C4-2B (cell line): ENCODE results near the gene NHLRC2.

Source experiments
- ZFX ChIP-seq: fragments of 450-650 bp; IDR thresholded peaks from 2 replicates; pipeline ENCODE4 v1.6.1; 2017
- TF ChIP-seq, protein P1 (sequence below): fragments of 450-650 bp; conservative IDR thresholded peaks from 2 replicates; pipeline ENCODE4 v1.5.1; 2017; ENCODE audit warnings: mild to moderate bottlenecking

DNA sequence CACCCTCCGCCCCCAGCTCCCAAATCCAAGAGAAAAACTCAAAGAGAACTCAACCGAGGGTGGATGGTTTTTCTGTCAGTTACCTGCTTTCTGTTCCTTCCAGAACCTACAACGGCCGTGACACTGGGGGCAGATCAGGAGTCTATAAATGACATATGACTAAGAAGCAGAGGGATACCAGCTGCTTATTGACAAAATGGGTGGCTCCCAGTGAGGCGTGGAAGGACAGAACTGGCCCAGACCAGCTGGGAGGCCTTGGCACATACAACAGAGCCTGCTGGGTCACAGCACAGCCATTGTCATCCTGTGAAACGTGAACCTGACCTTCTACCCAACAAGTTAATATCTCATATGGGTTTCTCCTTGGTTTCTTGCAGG lies 104.9 kb downstream of the NHLRC2 start:
- TF ChIP-seq, protein P1, sequence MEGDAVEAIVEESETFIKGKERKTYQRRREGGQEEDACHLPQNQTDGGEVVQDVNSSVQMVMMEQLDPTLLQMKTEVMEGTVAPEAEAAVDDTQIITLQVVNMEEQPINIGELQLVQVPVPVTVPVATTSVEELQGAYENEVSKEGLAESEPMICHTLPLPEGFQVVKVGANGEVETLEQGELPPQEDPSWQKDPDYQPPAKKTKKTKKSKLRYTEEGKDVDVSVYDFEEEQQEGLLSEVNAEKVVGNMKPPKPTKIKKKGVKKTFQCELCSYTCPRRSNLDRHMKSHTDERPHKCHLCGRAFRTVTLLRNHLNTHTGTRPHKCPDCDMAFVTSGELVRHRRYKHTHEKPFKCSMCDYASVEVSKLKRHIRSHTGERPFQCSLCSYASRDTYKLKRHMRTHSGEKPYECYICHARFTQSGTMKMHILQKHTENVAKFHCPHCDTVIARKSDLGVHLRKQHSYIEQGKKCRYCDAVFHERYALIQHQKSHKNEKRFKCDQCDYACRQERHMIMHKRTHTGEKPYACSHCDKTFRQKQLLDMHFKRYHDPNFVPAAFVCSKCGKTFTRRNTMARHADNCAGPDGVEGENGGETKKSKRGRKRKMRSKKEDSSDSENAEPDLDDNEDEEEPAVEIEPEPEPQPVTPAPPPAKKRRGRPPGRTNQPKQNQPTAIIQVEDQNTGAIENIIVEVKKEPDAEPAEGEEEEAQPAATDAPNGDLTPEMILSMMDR = no peak
- TF ChIP-seq ZFX = no peak
